Left ventricle myocardium inferior (tissue), 1 donor: ENCODE measurements around the gene SRF. TPM values are rescaled to one million over a fixed set of nuclear protein-coding genes. Genes with fewer than 3 reads are reported as not detected.

Experiments
- DNase-seq: peaks from one replicate; pipeline ENCODE4 v3.0.0-alpha.2; 2020
- H3K27ac ChIP-seq: fragments of 200-600 bp; replicated peaks from 2 replicates; pipeline ENCODE4 v1.8.0; 2021
- H3K27me3 ChIP-seq: fragments of 200-600 bp; 2 replicates; pipeline ENCODE4 v1.8.0; 2021; ENCODE audit warnings: low read depth
- H3K36me3 ChIP-seq: fragments of 200-600 bp; 2 replicates; pipeline ENCODE4 v1.8.0; 2021
- H3K4me1 ChIP-seq: fragments of 200-600 bp; 2 replicates; pipeline ENCODE4 v1.8.0; 2021
- H3K4me3 ChIP-seq: fragments of 200-600 bp; 2 replicates; pipeline ENCODE4 v1.8.0; 2021; ENCODE audit warnings: mild to moderate bottlenecking, moderate library complexity
- H3K9me3 ChIP-seq: fragments of 200-600 bp; replicated peaks from 2 replicates; pipeline ENCODE4 v1.8.0; 2021
- intact Hi-C: fragments of 100-400 bp; cut with micrococcal nuclease; formaldehyde crosslinking; loops from one replicate; pipeline ENCODE4 v1.11.0; 2022
- total RNA-seq: library from RNA; stranded (reverse); fragmentation: NEBNext Ultra II Directional; extraction: Animal tissue kit (Norgen Biotek cat#: 25700); gene quantifications from one replicate; pipeline ENCODE4 v1.2.1, GENCODE V29; 2021
- TF ChIP-seq, protein P1 (sequence below): fragments of 200-600 bp; IDR thresholded peaks from 2 replicates; pipeline ENCODE4 v1.8.0; 2021; ENCODE audit warnings: antibody characterized with exemption, mild to moderate bottlenecking, borderline replicate concordance
- donor health status: DM: no; HTN: yes; CAD: no; lungs with severe emphysema.

Gene SRF
- total RNA-seq, 1 donor from 2014 or later = 61.8 TPM

DNA sequence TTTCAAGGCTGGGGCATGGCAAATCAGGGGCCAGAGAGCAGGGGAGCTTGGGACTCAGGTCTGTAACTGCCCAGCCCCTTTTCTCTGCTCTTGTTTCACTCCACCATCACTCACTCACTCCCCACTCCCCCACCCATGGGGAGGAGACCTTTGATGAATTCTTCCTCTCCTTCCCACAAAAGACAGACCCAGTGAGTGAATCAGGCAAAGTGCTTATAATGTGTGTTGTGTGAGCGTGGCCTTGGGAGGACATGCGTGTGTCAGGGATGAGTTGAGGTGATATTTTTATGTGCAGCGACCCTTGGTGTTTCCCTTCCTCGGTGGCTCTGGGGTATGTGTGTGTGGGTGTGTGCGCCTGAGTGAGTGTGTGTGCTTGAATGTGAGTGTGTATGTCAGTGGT lies 9.9 kb downstream of the SRF start:
- TF ChIP-seq, protein P1, sequence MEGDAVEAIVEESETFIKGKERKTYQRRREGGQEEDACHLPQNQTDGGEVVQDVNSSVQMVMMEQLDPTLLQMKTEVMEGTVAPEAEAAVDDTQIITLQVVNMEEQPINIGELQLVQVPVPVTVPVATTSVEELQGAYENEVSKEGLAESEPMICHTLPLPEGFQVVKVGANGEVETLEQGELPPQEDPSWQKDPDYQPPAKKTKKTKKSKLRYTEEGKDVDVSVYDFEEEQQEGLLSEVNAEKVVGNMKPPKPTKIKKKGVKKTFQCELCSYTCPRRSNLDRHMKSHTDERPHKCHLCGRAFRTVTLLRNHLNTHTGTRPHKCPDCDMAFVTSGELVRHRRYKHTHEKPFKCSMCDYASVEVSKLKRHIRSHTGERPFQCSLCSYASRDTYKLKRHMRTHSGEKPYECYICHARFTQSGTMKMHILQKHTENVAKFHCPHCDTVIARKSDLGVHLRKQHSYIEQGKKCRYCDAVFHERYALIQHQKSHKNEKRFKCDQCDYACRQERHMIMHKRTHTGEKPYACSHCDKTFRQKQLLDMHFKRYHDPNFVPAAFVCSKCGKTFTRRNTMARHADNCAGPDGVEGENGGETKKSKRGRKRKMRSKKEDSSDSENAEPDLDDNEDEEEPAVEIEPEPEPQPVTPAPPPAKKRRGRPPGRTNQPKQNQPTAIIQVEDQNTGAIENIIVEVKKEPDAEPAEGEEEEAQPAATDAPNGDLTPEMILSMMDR = no peak
- intact Hi-C loops = no loop called here
- peak overlapping the region; percentile 82 for H3K27ac ChIP-seq
- H3K36me3 ChIP-seq = peaks cover 64% of the 10 kb centered on the region
- H3K27me3 ChIP-seq = no peaks in the 10 kb centered on the region
- DNase-seq = no peak
- peaks cover 33% of the 10 kb centered on the region for H3K4me1 ChIP-seq
- H3K4me3 ChIP-seq = no peak overlapping the region
- H3K9me3 ChIP-seq = no peaks in the 10 kb centered on the region

DNA sequence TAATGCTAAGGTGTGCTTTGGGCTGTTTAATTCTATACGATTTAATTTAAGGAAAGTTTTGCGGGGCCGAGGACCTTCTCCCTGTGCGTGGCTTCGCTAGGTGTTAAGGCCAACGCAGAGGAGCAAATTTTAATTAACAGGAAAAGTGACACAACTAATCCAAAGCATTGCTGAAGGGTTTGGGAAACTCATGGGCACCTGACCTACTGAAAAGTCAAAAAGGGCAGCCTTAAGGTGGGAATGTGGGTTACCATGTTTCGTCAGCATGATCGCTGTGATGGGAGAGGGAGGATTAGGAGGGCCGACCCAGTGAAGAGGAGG lies 10.5 kb downstream of the SRF start:
- Histone ChIP-seq H3K36me3 (peaks cover 64% of the 10 kb centered on the region), H3K27me3 (no peaks in the 10 kb centered on the region), H3K4me3 (peak overlapping the region; percentile 89), H3K9me3 (no peaks in the 10 kb centered on the region), H3K27ac (peak overlapping the region; percentile 82), H3K4me1 (peaks cover 29% of the 10 kb centered on the region)
- DNase-seq = no peak
- TF ChIP-seq, protein P1 = no peak
- intact Hi-C loops = no loop called here

DNA sequence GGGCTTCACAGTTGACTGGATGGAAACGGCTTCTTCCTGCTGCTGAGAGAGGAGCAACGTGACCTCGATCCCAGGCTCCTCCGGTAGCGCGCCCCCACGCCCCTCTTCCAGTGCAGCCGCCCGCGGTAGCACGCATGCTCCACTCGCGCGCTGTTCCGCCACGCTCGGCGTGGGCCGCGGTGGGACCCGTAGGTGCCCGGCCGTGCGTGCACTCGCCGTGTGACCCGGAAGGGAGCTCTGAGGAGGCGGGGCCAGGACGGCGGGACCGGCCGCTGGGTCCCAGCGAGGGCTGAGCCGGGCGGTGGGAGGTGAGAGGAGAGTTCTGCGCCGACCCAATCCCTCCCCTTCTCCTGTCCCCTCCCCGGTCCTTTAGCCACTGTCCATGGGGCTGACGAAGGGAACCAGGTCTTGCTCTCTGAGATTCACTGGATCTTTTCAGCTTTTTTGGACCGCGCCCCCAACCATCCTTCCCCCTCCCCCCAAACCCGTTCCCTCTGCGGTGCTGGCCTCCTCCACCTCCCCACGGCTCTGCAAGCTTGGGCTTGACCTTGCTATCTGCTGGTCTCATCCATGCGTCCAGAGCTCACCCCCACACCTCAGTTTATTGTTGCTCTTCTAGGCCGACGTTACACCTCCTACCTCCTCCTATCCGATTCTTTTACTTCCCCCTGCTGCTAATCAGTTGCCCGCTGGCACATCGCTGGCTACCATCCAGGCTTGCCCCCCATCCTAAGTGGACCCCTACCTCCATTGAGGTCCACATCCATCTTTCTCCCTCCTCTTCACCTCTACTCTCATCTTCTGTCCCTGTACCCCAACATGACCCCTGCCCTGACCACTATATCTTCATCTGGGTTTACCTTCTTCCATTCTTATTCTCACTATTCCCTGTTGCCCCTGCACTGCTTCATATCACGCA lies 11.1 kb downstream of the SRF start, which contains the start of gene CUL9:
Gene CUL9, plus strand, starts transcription at position 255 of the 919 bp plus-strand sequence. CDS start 2,115 bp downstream, outside the sequence.
- TF ChIP-seq, protein P1 = no peak
- peak within 1 kb of the TSS; percentile 82 for H3K27ac ChIP-seq
- DNase-seq = peak; percentile 87
- intact Hi-C loops = no loop called here
- peaks cover 64% of the 10 kb centered on the region for H3K36me3 ChIP-seq
- H3K4me1 ChIP-seq = peaks cover 29% of the 10 kb centered on the region
- H3K27me3 ChIP-seq = no peaks in the 10 kb centered on the region
- no peaks in the 10 kb centered on the region for H3K9me3 ChIP-seq
- H3K4me3 ChIP-seq = peak within 1 kb of the TSS; percentile 89

DNA sequence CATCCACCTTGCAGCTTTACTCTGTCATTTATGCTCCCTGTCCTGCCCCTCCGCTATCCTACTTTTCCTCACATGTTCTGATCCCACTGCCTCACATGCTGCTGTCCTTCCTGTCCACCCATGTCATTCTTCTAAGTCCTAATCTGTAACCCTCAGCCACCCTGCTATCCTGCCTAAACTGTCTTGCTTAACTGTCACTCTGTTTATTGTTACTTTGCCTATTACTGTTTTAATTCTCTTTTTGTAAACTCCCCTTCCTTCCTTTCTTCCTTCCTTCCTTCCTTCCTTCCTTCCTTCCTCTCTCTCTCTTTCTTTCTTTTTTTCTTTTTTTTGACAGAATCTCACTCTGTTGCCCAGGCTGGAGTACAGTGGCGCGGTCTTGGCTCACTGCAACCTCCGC lies 12.4 kb downstream of the SRF start:
- H3K4me1 ChIP-seq = peaks cover 29% of the 10 kb centered on the region
- no peaks in the 10 kb centered on the region for H3K27me3 ChIP-seq
- no peak overlapping the region for H3K27ac ChIP-seq
- TF ChIP-seq, protein P1 = no peak
- intact Hi-C loops = no loop called here
- DNase-seq = no peak
- peak overlapping the region; percentile 89 for H3K4me3 ChIP-seq
- no peaks in the 10 kb centered on the region for H3K9me3 ChIP-seq
- H3K36me3 ChIP-seq = peaks cover 65% of the 10 kb centered on the region

DNA sequence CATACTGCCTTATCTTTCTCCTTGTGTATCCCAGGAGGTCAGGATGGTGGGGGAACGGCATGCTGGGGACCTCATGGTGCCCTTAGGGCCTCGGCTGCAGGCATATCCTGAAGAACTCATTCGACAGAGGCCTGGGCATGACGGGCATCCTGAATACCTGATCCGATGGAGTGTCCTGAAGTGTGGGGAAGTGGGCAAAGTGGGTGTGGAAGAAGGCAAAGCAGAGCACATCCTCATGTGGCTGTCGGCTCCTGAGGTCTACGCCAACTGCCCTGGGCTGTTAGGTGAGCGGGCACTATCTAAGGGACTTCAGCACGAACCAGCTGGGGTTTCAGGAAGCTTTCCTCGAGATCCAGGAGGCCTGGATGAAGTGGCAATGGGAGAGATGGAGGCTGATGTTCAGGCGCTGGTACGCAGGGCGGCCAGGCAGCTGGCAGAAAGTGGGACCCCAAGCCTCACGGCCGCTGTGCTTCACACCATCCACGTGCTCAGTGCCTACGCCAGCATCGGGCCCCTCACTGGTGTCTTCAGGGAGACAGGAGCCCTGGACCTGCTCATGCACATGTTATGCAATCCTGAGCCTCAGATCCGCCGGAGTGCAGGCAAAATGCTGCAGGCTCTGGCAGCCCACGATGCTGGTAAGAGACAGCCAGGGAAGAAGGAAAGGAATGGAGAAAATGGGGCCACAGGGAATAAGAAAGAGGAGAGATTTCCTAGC lies 13.4 kb downstream of the SRF start:
- intact Hi-C loops = no loop called here
- H3K27ac ChIP-seq = no peak overlapping the region
- H3K9me3 ChIP-seq = no peaks in the 10 kb centered on the region
- TF ChIP-seq, protein P1 = no peak
- no peak overlapping the region for H3K4me3 ChIP-seq
- H3K27me3 ChIP-seq = no peaks in the 10 kb centered on the region
- no peak for DNase-seq
- H3K4me1 ChIP-seq = peaks cover 29% of the 10 kb centered on the region
- H3K36me3 ChIP-seq = peaks cover 65% of the 10 kb centered on the region
